ENCODE data around the gene WWOX. TPM values are rescaled to one million over a fixed set of nuclear protein-coding genes. Genes with fewer than 3 reads are reported as not detected.

Gene WWOX
- total RNA-seq, 2 donors from 2014 or later, result 33.8 to 82.5 TPM

GRCh38 chr16:79183571-79183970 is 1084.1 kb downstream of the WWOX start:
- Histone ChIP-seq H3K4me3 (no peak overlapping the region), H3K9me3 (peaks cover 3% of the 10 kb centered on the region), H3K4me1 (ENCODE audit: control insufficient read depth in 1 of 2, low read depth in 2 of 2) (peaks cover 5 to 10% of the 10 kb centered on the region in 2 donors), H3K36me3 (no peaks in the 10 kb centered on the region), H3K27ac (no peak overlapping the region), H3K27me3 (replicated peaks; ENCODE audit: insufficient read depth) (no peaks in the 10 kb centered on the region)
- no peak for TF ChIP-seq CTCF (IDR thresholded peaks at IDR 0.05)
- DNase-seq (ENCODE audit: low spot score) (no peak), ATAC-seq (ENCODE audit: insufficient number of reproducible peaks, low FRiP score, low read depth) (no peak)

GRCh38 chr16:79184464-79185030 is 1085.1 kb downstream of the WWOX start:
- ATAC-seq (ENCODE audit: insufficient number of reproducible peaks, low FRiP score, low read depth) (no peak), DNase-seq (ENCODE audit: low spot score) (no peak)
- H3K27ac ChIP-seq, result no peak overlapping the region
- H3K4me3 ChIP-seq, result no peak overlapping the region
- no peak for TF ChIP-seq CTCF (IDR thresholded peaks at IDR 0.05)
- H3K9me3 ChIP-seq, result peaks cover 3% of the 10 kb centered on the region
- H3K27me3 ChIP-seq (replicated peaks; ENCODE audit: insufficient read depth), result no peaks in the 10 kb centered on the region
- H3K36me3 ChIP-seq, result no peaks in the 10 kb centered on the region
- H3K4me1 ChIP-seq (ENCODE audit: control insufficient read depth in 1 of 2, low read depth in 2 of 2), result peaks cover 5 to 10% of the 10 kb centered on the region in 2 donors

GRCh38 chr16:79185711-79186110 is 1086.3 kb downstream of the WWOX start:
- no peak overlapping the region for H3K4me3 ChIP-seq
- ATAC-seq (ENCODE audit: insufficient number of reproducible peaks, low FRiP score, low read depth) (no peak), DNase-seq (ENCODE audit: low spot score) (no peak)
- H3K4me1 ChIP-seq (ENCODE audit: control insufficient read depth in 1 of 2, low read depth in 2 of 2), result peaks cover 5 to 10% of the 10 kb centered on the region in 2 donors
- H3K36me3 ChIP-seq, result no peaks in the 10 kb centered on the region
- no peak for TF ChIP-seq CTCF (IDR thresholded peaks at IDR 0.05)
- H3K9me3 ChIP-seq, result peaks cover 3% of the 10 kb centered on the region
- H3K27ac ChIP-seq, result no peak overlapping the region
- H3K27me3 ChIP-seq (replicated peaks; ENCODE audit: insufficient read depth), result no peaks in the 10 kb centered on the region

- DNase-seq (ENCODE audit: low spot score) (no peak), ATAC-seq (ENCODE audit: insufficient number of reproducible peaks, low FRiP score, low read depth) (no peak)
- H3K27me3 ChIP-seq (replicated peaks; ENCODE audit: insufficient read depth), result no peaks in the 10 kb centered on the region
These were observed 1086.7 kb downstream of the WWOX start for GRCh38 chr16:79186196-79186595.

GRCh38 chr16:79188115-79188738 is 1088.8 kb downstream of the WWOX start:
- Histone ChIP-seq H3K4me1 (ENCODE audit: control insufficient read depth in 1 of 2, low read depth in 2 of 2) (peaks cover 0 to 16% of the 10 kb centered on the region in 2 donors), H3K27ac (no peak overlapping the region), H3K9me3 (no peaks in the 10 kb centered on the region), H3K27me3 (replicated peaks; ENCODE audit: insufficient read depth) (no peaks in the 10 kb centered on the region), H3K4me3 (no peak overlapping the region), H3K36me3 (no peaks in the 10 kb centered on the region)
- ATAC-seq (ENCODE audit: insufficient number of reproducible peaks, low FRiP score, low read depth) (no peak), DNase-seq (ENCODE audit: low spot score) (no peak)
- no peak for TF ChIP-seq CTCF (IDR thresholded peaks at IDR 0.05)

More at GRCh38 chr16:79186196-79186595, 1086.7 kb downstream of the WWOX start:
- TF ChIP-seq CTCF (IDR thresholded peaks at IDR 0.05), result no peak
- H3K4me1 ChIP-seq (ENCODE audit: control insufficient read depth in 1 of 2, low read depth in 2 of 2), result peaks cover 5 to 10% of the 10 kb centered on the region in 2 donors
- peaks cover under 1% of the 10 kb centered on the region for H3K9me3 ChIP-seq
- H3K36me3 ChIP-seq, result no peaks in the 10 kb centered on the region
- no peak overlapping the region for H3K4me3 ChIP-seq
- H3K27ac ChIP-seq, result no peak overlapping the region
